Neural crest cell (in vitro differentiated cells): ENCODE results near the gene UNC13B. TPM values are rescaled to one million over a fixed set of nuclear protein-coding genes. Genes with fewer than 3 reads are reported as not detected.

Experiments
- DNase-seq: peaks from one replicate; pipeline ENCODE4 v3.0.0; 2021; ENCODE audit warnings: low read depth, mixed read lengths, low spot score
- H3K27ac Mint-ChIP-seq: one replicate; pipeline ENCODE4 v1.8.0; 2021; ENCODE audit warnings: mild to moderate bottlenecking, mixed read lengths; ENCODE audit not compliant: unreplicated experiment
- H3K27me3 Mint-ChIP-seq: 2 replicates; pipeline ENCODE4 v1.8.0; 2021; ENCODE audit warnings: low read depth, mild to moderate bottlenecking, mixed read lengths
- H3K36me3 Mint-ChIP-seq: 2 replicates; pipeline ENCODE4 v1.8.0; 2021; ENCODE audit warnings: low read depth, mild to moderate bottlenecking, mixed read lengths
- H3K4me1 Mint-ChIP-seq: 2 replicates; pipeline ENCODE4 v1.8.0; 2021; ENCODE audit warnings: mixed read lengths
- H3K4me3 Mint-ChIP-seq: one replicate; pipeline ENCODE4 v1.8.0; 2021; ENCODE audit warnings: mild to moderate bottlenecking, mixed read lengths
- H3K9me3 Mint-ChIP-seq: 2 replicates; pipeline ENCODE4 v1.8.0; 2021; ENCODE audit warnings: mixed read lengths
- CTCF ChIP-seq: fragments of 200-600 bp; sonication (generic); conservative IDR thresholded peaks from 2 replicates; pipeline ENCODE4 v1.5.0; 2021; ENCODE audit warnings: antibody characterized with exemption, mild to moderate bottlenecking
- total RNA-seq: library from RNA; stranded (reverse); gene quantifications from 2 replicates; pipeline ENCODE4 v1.2.1, GENCODE V29; 2021

UNC13B gene
- total RNA-seq, 1 donor from 2014 or later: 56.9 TPM

- H3K4me3 Mint-ChIP-seq: no peak overlapping the region
- peaks cover 3% of the 10 kb centered on the region for H3K36me3 Mint-ChIP-seq
- H3K4me1 Mint-ChIP-seq: no peaks in the 10 kb centered on the region
- H3K27me3 Mint-ChIP-seq: no peaks in the 10 kb centered on the region
- no peak for DNase-seq
- no peaks in the 10 kb centered on the region for H3K9me3 Mint-ChIP-seq
- no peak overlapping the region for H3K27ac Mint-ChIP-seq
- no peak for TF ChIP-seq CTCF
Measured at GRCh38 chr9:35333551-35333950, 171.7 kb downstream of the UNC13B start.

- no peak overlapping the region for H3K4me3 Mint-ChIP-seq
- H3K4me1 Mint-ChIP-seq: no peaks in the 10 kb centered on the region
- no peak overlapping the region for H3K27ac Mint-ChIP-seq
- peaks cover 5% of the 10 kb centered on the region for H3K36me3 Mint-ChIP-seq
- DNase-seq: no peak
- no peaks in the 10 kb centered on the region for H3K9me3 Mint-ChIP-seq
- H3K27me3 Mint-ChIP-seq: no peaks in the 10 kb centered on the region
- TF ChIP-seq CTCF: no peak
Measured at GRCh38 chr9:35335164-35335563, 173.4 kb downstream of the UNC13B start.

GRCh38 chr9:35338086-35338485 is 176.3 kb downstream of the UNC13B start:
- H3K4me1 Mint-ChIP-seq: peaks cover 6% of the 10 kb centered on the region
- no peak overlapping the region for H3K27ac Mint-ChIP-seq
- no peaks in the 10 kb centered on the region for H3K9me3 Mint-ChIP-seq
- DNase-seq: no peak
- no peak overlapping the region for H3K4me3 Mint-ChIP-seq
- no peak for TF ChIP-seq CTCF
- peaks cover 5% of the 10 kb centered on the region for H3K36me3 Mint-ChIP-seq
- H3K27me3 Mint-ChIP-seq: no peaks in the 10 kb centered on the region

GRCh38 chr9:35338561-35339274 is 176.9 kb downstream of the UNC13B start:
- H3K4me1 Mint-ChIP-seq: peaks cover 6% of the 10 kb centered on the region
- TF ChIP-seq CTCF: no peak

GRCh38 chr9:35340046-35340445 is 178.2 kb downstream of the UNC13B start:
- H3K27ac Mint-ChIP-seq: no peak overlapping the region
- H3K27me3 Mint-ChIP-seq: no peaks in the 10 kb centered on the region
- no peak for DNase-seq
- no peaks in the 10 kb centered on the region for H3K9me3 Mint-ChIP-seq
- no peak overlapping the region for H3K4me3 Mint-ChIP-seq
- no peak for TF ChIP-seq CTCF
- peaks cover 5% of the 10 kb centered on the region for H3K36me3 Mint-ChIP-seq
- peaks cover 6% of the 10 kb centered on the region for H3K4me1 Mint-ChIP-seq

More at GRCh38 chr9:35338561-35339274, 176.9 kb downstream of the UNC13B start:
- Mint-ChIP-seq H3K9me3 (no peaks in the 10 kb centered on the region), H3K27ac (no peak overlapping the region), H3K4me3 (no peak overlapping the region), H3K27me3 (no peaks in the 10 kb centered on the region), H3K36me3 (peaks cover 5% of the 10 kb centered on the region)
- DNase-seq: no peak
